Transverse colon (tissue), 4 donors: ENCODE data around the gene PLOD2. TPM values are rescaled to one million over a fixed set of nuclear protein-coding genes. Genes with fewer than 3 reads are reported as not detected.
A peak's percentile ranks its signal among the peaks of the same experiment; 100 is the strongest.

Source experiments
- DNase-seq: peaks from one replicate; pipeline ENCODE4 v3.0.0-alpha.2; 2019
- H3K27ac ChIP-seq, 4 donors: fragments of 200-600 bp; sonication (generic); 2 replicates each; pipeline ENCODE4 v1.5.1; 2016 to 2018; ENCODE audit warnings: inconsistent platforms in 4 of 4
- H3K27me3 ChIP-seq: fragments of 200-600 bp; sonication (generic); 2 replicates; pipeline ENCODE4 v1.5.1; 2017; ENCODE audit warnings: inconsistent platforms
- H3K36me3 ChIP-seq, 4 donors: fragments of 200-600 bp; sonication (generic); 2 replicates each; pipeline ENCODE4 v1.5.1; 2017 to 2019; ENCODE audit warnings: inconsistent platforms in 4 of 4
- H3K4me1 ChIP-seq, 4 donors: fragments of 200-600 bp; sonication (generic); 2 replicates each; pipeline ENCODE4 v1.5.1; 2017 to 2020; ENCODE audit warnings: inconsistent platforms in 4 of 4
- H3K4me3 ChIP-seq, 4 donors: fragments of 200-600 bp; sonication (generic); 1 replicate in 1 of 4; 2 replicates in 3 of 4; pipeline versions ENCODE4 v1.5.1 to v1.6.1; 2017 to 2019; ENCODE audit warnings: inconsistent platforms in 4 of 4
- H3K9me3 ChIP-seq, 2 donors: fragments of 200-600 bp; sonication (generic); 2 replicates each; pipeline ENCODE4 v1.5.1; 2017 to 2019; ENCODE audit warnings: inconsistent platforms in 2 of 2
- CTCF ChIP-seq, 5 experiments: fragments of 200-600 bp in 3 of 5; fragments of 450-650 bp in 2 of 5; sonication (generic) in 3 of 5; IDR thresholded peaks; 1 replicate in 2 of 5; 2 replicates in 3 of 5; pipeline ENCODE4 v1.5.1; 2016 to 2017; ENCODE audit warnings: antibody characterized with exemption in 5 of 5, inconsistent platforms in 3 of 5, mild to moderate bottlenecking in 2 of 5, moderate library complexity in 1 of 5
- EP300 ChIP-seq: sonication (generic); formaldehyde crosslinking; IDR thresholded peaks from one replicate; pipeline ENCODE4 v1.6.1; 2017; ENCODE audit warnings: antibody characterized with exemption, low read depth
- POLR2A ChIP-seq: fragments of 450-650 bp; IDR thresholded peaks from one replicate; pipeline ENCODE4 v1.6.1; 2016; ENCODE audit warnings: antibody characterized with exemption, mild to moderate bottlenecking, moderate library complexity
- POLR2AphosphoS5 ChIP-seq, 3 donors: sonication (generic); formaldehyde crosslinking; IDR thresholded peaks; one replicate each; pipeline ENCODE4 v1.6.1; 2016; ENCODE audit warnings: antibody characterized with exemption in 3 of 3
- whole genome bisulfite sequencing, 2 donors: methylation state at CpG; one replicate each; pipeline ENCODE4 v1.1.5; 2018; ENCODE audit warnings: low coverage in 1 of 2; 5-methylcytosine and 5-hydroxymethylcytosine counted together
- in situ Hi-C, 4 donors: fragments of 200-750 bp; cut with MboI; loops; one replicate each; pipeline versions ENCODE4 v1.15.0 to v1.15.1; 2017; ENCODE audit warnings: low sequenced_read_pairs in 3 of 4, low pct_ligation_motif_present in 1 of 4, low pct_unique_long_range_greater_than_20kb in 1 of 4
- intact Hi-C: fragments of 100-400 bp; cut with DNase I; formaldehyde crosslinking; loops from one replicate; pipeline ENCODE4 v1.15.1; 2023; ENCODE audit warnings: low total_unique reads
- total RNA-seq, 4 donors: library from RNA; depleted of rRNA; stranded (reverse); fragments of >200 nt; gene quantifications; one replicate each; pipeline ENCODE4 v1.1.0, GENCODE V29; 2016

The PLOD2 gene
- total RNA-seq, 4 donors from 2014 or later = 18.9 to 178 (median 92.0) TPM

DNA sequence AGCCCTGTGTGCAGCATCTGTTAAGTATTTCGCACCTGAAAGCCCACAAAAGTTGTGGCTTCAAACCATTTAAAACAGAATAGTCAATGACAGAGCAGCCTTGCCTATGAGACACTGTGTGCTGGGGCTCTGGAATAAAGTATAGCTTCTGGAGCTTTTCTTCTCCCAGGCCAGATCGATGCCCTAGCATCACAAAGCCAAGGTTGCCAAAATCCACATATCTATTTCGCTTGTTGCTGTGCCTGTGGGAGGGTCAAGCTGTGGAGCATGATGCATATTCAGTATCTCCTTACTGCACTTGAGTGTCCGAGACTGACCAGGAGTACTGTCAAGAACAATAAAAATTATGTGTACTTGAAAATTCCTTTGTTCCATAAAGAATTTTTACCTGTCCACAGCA is 7.6 kb downstream of the PLOD2 start:
- no peak overlapping the region for H3K4me3 ChIP-seq
- H3K27me3 ChIP-seq = no peaks in the 10 kb centered on the region
- WGBS, 2 donors = 68 to 86% methylated on average over 3 to 4 of the region's 4 CpGs
- in situ Hi-C loops = loop anchor here in 1 of 4 donors (25.0 kb wide), 1 partner anchor 91 kb away; no protein-coding TSS in a partner anchor
- no peaks in the 10 kb centered on the region for H3K36me3 ChIP-seq
- peak overlapping the region; percentile 35 to 97 (median 94) for H3K27ac ChIP-seq
- DNase-seq = no peak
- intact Hi-C loops = no loop called here
- peaks cover 7 to 69% (median 46%) of the 10 kb centered on the region in 4 donors for H3K4me1 ChIP-seq
- TF ChIP-seq POLR2A (no peak), CTCF (IDR thresholded peaks at IDR 0.05) (no peak), EP300 (no peak), POLR2AphosphoS5 (IDR thresholded peaks at IDR 0.05) (no peak)
- H3K9me3 ChIP-seq = no peaks in the 10 kb centered on the region

GRCh38 chr3:146152834-146153233 is 8.2 kb downstream of the PLOD2 start:
- peaks cover 7 to 65% (median 43%) of the 10 kb centered on the region in 4 donors for H3K4me1 ChIP-seq

DNA sequence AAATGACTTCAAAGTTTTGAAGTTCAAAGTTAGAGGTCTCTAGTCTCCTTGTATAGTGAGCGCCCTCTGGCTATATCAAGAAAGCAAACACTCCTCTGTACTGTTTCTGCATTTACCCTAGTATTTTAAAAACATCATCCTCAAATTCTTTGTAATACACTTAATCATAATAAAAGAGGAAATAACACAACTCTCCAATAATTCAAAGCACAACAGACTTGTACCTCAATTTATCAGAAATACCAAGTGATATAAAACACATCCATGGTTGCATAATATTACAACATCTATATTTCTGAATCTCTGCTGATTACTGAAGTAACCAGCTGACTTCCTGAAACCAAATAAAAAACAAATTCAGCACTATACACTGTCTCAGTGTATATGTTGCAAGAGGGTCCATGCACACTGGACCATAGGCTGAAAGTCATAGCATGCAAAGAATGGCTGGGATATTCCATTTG is 12.5 kb downstream of the PLOD2 start:
- 44 to 62% methylated on average over 1 of the region's 1 CpG for WGBS, 2 donors
- in situ Hi-C loops = no loop called here
- intact Hi-C loops = no loop called here
- H3K4me1 ChIP-seq = peaks cover 3 to 41% (median 8%) of the 10 kb centered on the region in 4 donors
- TF ChIP-seq CTCF (IDR thresholded peaks at IDR 0.05) (peak in 1 of 5 experiments; percentile 8), POLR2A (no peak)
- no peaks in the 10 kb centered on the region for H3K9me3 ChIP-seq
- H3K27me3 ChIP-seq = no peaks in the 10 kb centered on the region
- no peak overlapping the region for H3K27ac ChIP-seq
- no peak overlapping the region for H3K4me3 ChIP-seq
- no peak for DNase-seq
- H3K36me3 ChIP-seq = no peaks in the 10 kb centered on the region

More at GRCh38 chr3:146152834-146153233, 8.2 kb downstream of the PLOD2 start:
- Histone ChIP-seq H3K27me3 (no peaks in the 10 kb centered on the region), H3K36me3 (no peaks in the 10 kb centered on the region), H3K4me3 (no peak overlapping the region), H3K9me3 (no peaks in the 10 kb centered on the region), H3K27ac (peak overlapping the region; percentile 35 to 97 (median 94))
- WGBS, 2 donors = 48 to 65% methylated on average over 6 of the region's 6 CpGs
- in situ Hi-C loops = loop anchor here in 1 of 4 donors (25.0 kb wide), 1 partner anchor 91 kb away; no protein-coding TSS in a partner anchor
- TF ChIP-seq POLR2AphosphoS5 (IDR thresholded peaks at IDR 0.05) (no peak), EP300 (no peak), POLR2A (no peak), CTCF (IDR thresholded peaks at IDR 0.05) (no peak)
- DNase-seq = no peak
- intact Hi-C loops = no loop called here

DNA sequence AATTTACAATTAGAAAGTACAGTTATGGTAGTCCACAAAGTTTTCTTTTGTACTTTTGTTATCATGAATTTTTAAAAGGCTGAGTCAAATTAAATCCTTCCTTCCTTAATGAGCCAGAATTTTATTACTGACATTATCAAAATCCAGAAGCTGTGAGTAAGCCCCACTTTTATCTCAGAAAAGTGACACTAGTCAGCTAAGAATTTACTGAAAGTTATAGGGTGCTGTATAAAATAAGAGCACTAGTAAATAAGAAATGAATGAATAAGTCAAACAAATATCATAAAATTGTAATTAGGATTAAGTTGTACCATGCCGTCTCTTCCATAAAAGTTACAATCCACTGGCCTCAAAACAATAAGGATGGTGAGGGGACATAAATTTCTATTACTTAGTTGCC is 15.3 kb downstream of the PLOD2 start:
- in situ Hi-C loops = no loop called here
- WGBS, 2 donors = 42 to 53% methylated on average over 1 of the region's 1 CpG
- no peak for TF ChIP-seq CTCF (IDR thresholded peaks at IDR 0.05)
- no peak for TF ChIP-seq EP300
- no peak for TF ChIP-seq POLR2A
- no peak for TF ChIP-seq POLR2AphosphoS5 (IDR thresholded peaks at IDR 0.05)
- Histone ChIP-seq H3K9me3 (no peaks in the 10 kb centered on the region), H3K27ac (no peak overlapping the region), H3K4me1 (peaks cover 0 to 43% (median 8%) of the 10 kb centered on the region in 4 donors), H3K36me3 (no peaks in the 10 kb centered on the region), H3K27me3 (no peaks in the 10 kb centered on the region), H3K4me3 (no peak overlapping the region)
- no peak for DNase-seq
- intact Hi-C loops = no loop called here
